ENCODE data around the gene VIL1. TPM values are rescaled to one million over a fixed set of nuclear protein-coding genes. Genes with fewer than 3 reads are reported as not detected.

VIL1 gene
- total RNA-seq, 1 experiment from 2014 or later = 0.18 TPM

GRCh38 chr2:218423584-218423983 is 4.7 kb downstream of the VIL1 start:
- no TSS peak for BruUV-seq (replicated peaks)
- Histone ChIP-seq H3K36me3 (ENCODE audit: control insufficient read depth, insufficient read depth, low read length) (no peaks in the 10 kb centered on the region), H3K27ac (ENCODE audit: low read length) (no peak overlapping the region), H3K4me1 (ENCODE audit: control insufficient read depth, insufficient read depth, low read length) (no peaks in the 10 kb centered on the region), H3K4me3 (ENCODE audit: low read depth in 2 of 2, low read length in 2 of 2) (no peak overlapping the region), H3K27me3 (ENCODE audit: control insufficient read depth, insufficient read depth, low read length) (no peaks in the 10 kb centered on the region), H3K9me3 (ENCODE audit: control insufficient read depth, insufficient read depth, low read depth, low read length) (no peaks in the 10 kb centered on the region)
- DNase-seq (ENCODE audit: low read depth, low spot score) (no peak), ATAC-seq (no peak)
- TF ChIP-seq POLR2AphosphoS5 (IDR thresholded peaks at IDR 0.05; ENCODE audit: low read depth, low read length) (no peak), CTCF (IDR thresholded peaks at IDR 0.05) (no peak), REST (IDR thresholded peaks at IDR 0.05; ENCODE audit: insufficient read depth in 1 of 2, low read depth in 2 of 2, low read length in 1 of 2) (no peak), TCF7L2 (IDR thresholded peaks at IDR 0.05; ENCODE audit: low read depth, low read length) (no peak), SIN3A (IDR thresholded peaks at IDR 0.05; ENCODE audit: borderline replicate concordance, insufficient read depth, low read depth, low read length) (no peak)
- in situ Hi-C loops (cut with HindIII; ENCODE audit: low pct_unique_long_range_greater_than_20kb, low sequenced_read_pairs) (no loop called here), intact Hi-C loops (cut with micrococcal nuclease; ENCODE audit: unreplicated experiment) (no loop called here)
- ChIA-PET POLR2A (no interaction called here), CTCF (no interaction called here)

GRCh38 chr2:218425531-218425930 is 6.6 kb downstream of the VIL1 start:
- BruUV-seq (replicated peaks) = no TSS peak
- in situ Hi-C loops (cut with HindIII; ENCODE audit: low pct_unique_long_range_greater_than_20kb, low sequenced_read_pairs) = no loop called here
- Histone ChIP-seq H3K27me3 (ENCODE audit: control insufficient read depth, insufficient read depth, low read length) (no peaks in the 10 kb centered on the region), H3K36me3 (ENCODE audit: control insufficient read depth, insufficient read depth, low read length) (no peaks in the 10 kb centered on the region), H3K4me3 (ENCODE audit: low read depth in 2 of 2, low read length in 2 of 2) (no peak overlapping the region), H3K4me1 (ENCODE audit: control insufficient read depth, insufficient read depth, low read length) (no peaks in the 10 kb centered on the region), H3K9me3 (ENCODE audit: control insufficient read depth, insufficient read depth, low read depth, low read length) (no peaks in the 10 kb centered on the region), H3K27ac (ENCODE audit: low read length) (no peak overlapping the region)
- ChIA-PET CTCF (interaction anchor here (0.5 kb wide), 1 partner anchor 68 kb away, joined by 3 read pairs; no protein-coding TSS in a partner anchor), POLR2A (no interaction called here)
- ATAC-seq (no peak), DNase-seq (ENCODE audit: low read depth, low spot score) (no peak)
- intact Hi-C loops (cut with micrococcal nuclease; ENCODE audit: unreplicated experiment) = no loop called here
- TF ChIP-seq REST (IDR thresholded peaks at IDR 0.05; ENCODE audit: insufficient read depth in 1 of 2, low read depth in 2 of 2, low read length in 1 of 2) = no peak
- no peak for TF ChIP-seq TCF7L2 (IDR thresholded peaks at IDR 0.05; ENCODE audit: low read depth, low read length)
- no peak for TF ChIP-seq SIN3A (IDR thresholded peaks at IDR 0.05; ENCODE audit: borderline replicate concordance, insufficient read depth, low read depth, low read length)
- TF ChIP-seq CTCF (IDR thresholded peaks at IDR 0.05) = no peak
- TF ChIP-seq POLR2AphosphoS5 (IDR thresholded peaks at IDR 0.05; ENCODE audit: low read depth, low read length) = no peak
